ENCODE measurements around the gene SNRNP25.

Gene SNRNP25

GRCh38 chr16:74051-74746 lies 20.6 kb downstream of the SNRNP25 start:
- TF ChIP-seq, protein P1, sequence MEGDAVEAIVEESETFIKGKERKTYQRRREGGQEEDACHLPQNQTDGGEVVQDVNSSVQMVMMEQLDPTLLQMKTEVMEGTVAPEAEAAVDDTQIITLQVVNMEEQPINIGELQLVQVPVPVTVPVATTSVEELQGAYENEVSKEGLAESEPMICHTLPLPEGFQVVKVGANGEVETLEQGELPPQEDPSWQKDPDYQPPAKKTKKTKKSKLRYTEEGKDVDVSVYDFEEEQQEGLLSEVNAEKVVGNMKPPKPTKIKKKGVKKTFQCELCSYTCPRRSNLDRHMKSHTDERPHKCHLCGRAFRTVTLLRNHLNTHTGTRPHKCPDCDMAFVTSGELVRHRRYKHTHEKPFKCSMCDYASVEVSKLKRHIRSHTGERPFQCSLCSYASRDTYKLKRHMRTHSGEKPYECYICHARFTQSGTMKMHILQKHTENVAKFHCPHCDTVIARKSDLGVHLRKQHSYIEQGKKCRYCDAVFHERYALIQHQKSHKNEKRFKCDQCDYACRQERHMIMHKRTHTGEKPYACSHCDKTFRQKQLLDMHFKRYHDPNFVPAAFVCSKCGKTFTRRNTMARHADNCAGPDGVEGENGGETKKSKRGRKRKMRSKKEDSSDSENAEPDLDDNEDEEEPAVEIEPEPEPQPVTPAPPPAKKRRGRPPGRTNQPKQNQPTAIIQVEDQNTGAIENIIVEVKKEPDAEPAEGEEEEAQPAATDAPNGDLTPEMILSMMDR (IDR thresholded peaks at IDR 0.05; ENCODE audit: insufficient read depth, low read length, missing control alignments), result no peak
- POLR2A ChIA-PET, result interaction anchor here (1.2 kb wide), 1 partner anchor 11 kb away, joined by 4 read pairs; no protein-coding TSS in a partner anchor
- no peak overlapping the region for H3K4me3 ChIP-seq (ENCODE audit: low read depth, low read length)
- CTCF ChIA-PET, result interaction anchor here (0.9 to 25.1 kb wide), 5 partner anchors 10 to 138 kb away, joined by 4 to 728 read pairs (median 20); no protein-coding TSS in a partner anchor
- no peak for DNase-seq (ENCODE audit: low read depth, low spot score)

DNA sequence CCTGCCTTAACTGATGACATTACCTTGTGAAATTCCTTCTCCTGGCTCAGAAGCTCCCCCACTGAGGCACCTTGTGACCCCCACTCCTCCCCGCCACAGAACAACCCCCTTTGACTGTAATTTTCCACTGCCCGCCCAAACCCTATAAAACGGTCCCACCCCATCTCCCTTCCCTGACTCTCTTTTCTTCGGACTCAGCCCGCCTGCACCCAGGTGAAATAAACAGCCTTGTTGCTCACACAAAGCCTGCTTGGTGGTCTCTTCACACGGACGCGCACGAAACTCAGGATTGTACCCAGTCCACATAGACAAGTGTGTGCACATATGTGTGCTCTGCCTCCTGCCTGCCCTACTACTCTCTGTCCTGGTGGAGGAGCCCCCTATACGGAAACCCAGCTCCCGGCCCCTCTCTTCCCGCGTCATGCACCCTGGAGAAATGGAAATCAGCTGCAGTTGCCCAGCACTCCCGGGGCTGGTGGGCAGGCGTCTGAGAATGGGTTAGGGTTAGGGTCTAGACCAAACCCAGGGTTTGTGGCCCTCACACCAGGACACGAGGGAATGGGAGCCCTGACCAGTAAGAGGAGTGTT lies 21.2 kb downstream of the SNRNP25 start:
- ChIA-PET CTCF (interaction anchor here (0.9 to 25.1 kb wide), 5 partner anchors 11 to 42 kb away, joined by 4 to 728 read pairs (median 20); no protein-coding TSS in a partner anchor), POLR2A (interaction anchor here (1.2 to 1.7 kb wide), 2 partner anchors 10 kb away, joined by 4 to 10 read pairs; no protein-coding TSS in a partner anchor)
- no peak overlapping the region for H3K4me3 ChIP-seq (ENCODE audit: low read depth, low read length)
- DNase-seq (ENCODE audit: low read depth, low spot score), result no peak
- TF ChIP-seq, protein P1 (IDR thresholded peaks at IDR 0.05; ENCODE audit: insufficient read depth, low read length, missing control alignments), result no peak

- CTCF ChIA-PET, result interaction anchor here (0.9 to 25.1 kb wide), 5 partner anchors 7 to 41 kb away, joined by 4 to 728 read pairs (median 8); no protein-coding TSS in a partner anchor
- POLR2A ChIA-PET, result interaction anchor here (1.7 kb wide), 1 partner anchor 9 kb away, joined by 10 read pairs; no protein-coding TSS in a partner anchor
- TF ChIP-seq, protein P1 (IDR thresholded peaks at IDR 0.05; ENCODE audit: insufficient read depth, low read length, missing control alignments), result peak; percentile 36
- H3K4me3 ChIP-seq (ENCODE audit: low read depth, low read length), result no peak overlapping the region
- no peak for DNase-seq (ENCODE audit: low read depth, low spot score)
These were observed 22.2 kb downstream of the SNRNP25 start for GRCh38 chr16:75580-76501.

- peak overlapping the region; percentile 74 for H3K4me3 ChIP-seq (ENCODE audit: low read depth, low read length)
- ChIA-PET POLR2A (interaction anchor here (1.7 kb wide), 1 partner anchor 8 kb away, joined by 10 read pairs; no protein-coding TSS in a partner anchor), CTCF (interaction anchor here (0.6 to 25.1 kb wide), 6 partner anchors 8 to 310 kb away, joined by 3 to 728 read pairs (median 6); no protein-coding TSS in a partner anchor)
- TF ChIP-seq, protein P1 (IDR thresholded peaks at IDR 0.05; ENCODE audit: insufficient read depth, low read length, missing control alignments), result no peak
- DNase-seq (ENCODE audit: low read depth, low spot score), result no peak
These were observed 23.1 kb downstream of the SNRNP25 start for GRCh38 chr16:76535-77272.

DNA sequence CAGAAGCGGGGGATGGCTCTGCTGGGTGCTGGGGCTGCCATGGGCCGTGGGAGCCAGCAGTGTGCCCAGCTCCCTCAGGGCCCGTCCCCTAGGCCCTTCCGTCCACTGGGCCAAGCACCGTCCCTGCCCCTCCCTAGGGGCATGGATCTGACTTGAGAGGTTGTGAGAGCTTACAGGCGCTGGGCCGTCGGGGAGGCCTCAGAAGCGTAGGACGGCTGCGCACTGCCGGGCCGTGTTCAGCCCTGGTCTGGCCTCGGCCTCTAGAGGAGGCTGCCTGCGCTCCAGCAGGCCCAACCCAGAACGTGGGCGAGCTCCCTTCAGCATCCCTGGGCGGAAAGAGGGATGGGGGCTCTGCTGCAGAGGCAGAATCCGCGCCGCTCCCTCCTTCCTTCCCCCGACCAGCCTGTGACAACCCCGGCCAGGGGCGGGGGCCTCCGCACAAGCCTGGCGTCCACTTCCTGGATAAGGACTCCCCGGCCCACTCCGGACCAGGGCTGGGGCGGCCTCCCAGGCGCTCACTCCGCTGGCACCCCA lies 23.7 kb downstream of the SNRNP25 start:
- TF ChIP-seq, protein P1 (IDR thresholded peaks at IDR 0.05; ENCODE audit: insufficient read depth, low read length, missing control alignments), result no peak
- DNase-seq (ENCODE audit: low read depth, low spot score), result no peak
- H3K4me3 ChIP-seq (ENCODE audit: low read depth, low read length), result peak overlapping the region; percentile 74
- CTCF ChIA-PET, result interaction anchor here (0.6 to 25.1 kb wide), 6 partner anchors 9 to 309 kb away, joined by 3 to 728 read pairs (median 6); no protein-coding TSS in a partner anchor
- POLR2A ChIA-PET, result interaction anchor here (0.8 kb wide), 1 partner anchor 17 kb away, joined by 3 read pairs; no protein-coding TSS in a partner anchor
